GM19463 (cell line): ENCODE results near the gene DENND1A.

Experiments used
- ATAC-seq: cut with Tn5 transposase; IDR thresholded peaks from one replicate; pipeline ENCODE4 v1.9.1; 2021; ENCODE audit warnings: mild to moderate bottlenecking, moderate library complexity; ENCODE audit not compliant: unreplicated experiment

DENND1A gene

GRCh38 chr9:123548741-123549545 is 381.0 kb downstream of the DENND1A start:
- no peak for ATAC-seq

- no peak for ATAC-seq
These were observed 385.7 kb downstream of the DENND1A start for GRCh38 chr9:123544007-123544827.

GRCh38 chr9:123543492-123543891 is 386.4 kb downstream of the DENND1A start:
- ATAC-seq = no peak

- ATAC-seq = no peak
These were observed 387.3 kb downstream of the DENND1A start for GRCh38 chr9:123542435-123543225.

- no peak for ATAC-seq
These were observed 388.5 kb downstream of the DENND1A start for GRCh38 chr9:123541411-123541810.

- ATAC-seq = no peak
These were observed 389.5 kb downstream of the DENND1A start for GRCh38 chr9:123540457-123540856.

GRCh38 chr9:123537809-123538208 is 392.1 kb downstream of the DENND1A start:
- no peak for ATAC-seq

- no peak for ATAC-seq
These were observed 393.5 kb downstream of the DENND1A start for GRCh38 chr9:123536455-123536868.

GRCh38 chr9:123534336-123534735 is 395.6 kb downstream of the DENND1A start:
- ATAC-seq = no peak

GRCh38 chr9:123530244-123530643 is 399.7 kb downstream of the DENND1A start:
- ATAC-seq = no peak

- ATAC-seq = no peak
These were observed 401.4 kb downstream of the DENND1A start for GRCh38 chr9:123528501-123528900.

GRCh38 chr9:123527981-123528380 is 401.9 kb downstream of the DENND1A start:
- ATAC-seq = no peak

- ATAC-seq = no peak
These were observed 404.0 kb downstream of the DENND1A start for GRCh38 chr9:123525957-123526356.

GRCh38 chr9:123525424-123525823 is 404.5 kb downstream of the DENND1A start:
- ATAC-seq = no peak

- ATAC-seq = no peak
These were observed 405.1 kb downstream of the DENND1A start for GRCh38 chr9:123524866-123525265.

- no peak for ATAC-seq
These were observed 406.1 kb downstream of the DENND1A start for GRCh38 chr9:123523845-123524244.

GRCh38 chr9:123523001-123523400 is 406.9 kb downstream of the DENND1A start:
- ATAC-seq = no peak

GRCh38 chr9:123522251-123522650 is 407.7 kb downstream of the DENND1A start:
- no peak for ATAC-seq

- no peak for ATAC-seq
These were observed 411.6 kb downstream of the DENND1A start for GRCh38 chr9:123518338-123518737.

- no peak for ATAC-seq
These were observed 412.4 kb downstream of the DENND1A start for GRCh38 chr9:123517512-123517911.

GRCh38 chr9:123514766-123515165 is 415.2 kb downstream of the DENND1A start:
- no peak for ATAC-seq
